GM19452 (cell line): Measurements from ENCODE around the gene SULF2.

Experiments
- ATAC-seq: cut with Tn5 transposase; IDR thresholded peaks from one replicate; pipeline ENCODE4 v1.9.1; 2021; ENCODE audit not compliant: unreplicated experiment

SULF2 gene

DNA sequence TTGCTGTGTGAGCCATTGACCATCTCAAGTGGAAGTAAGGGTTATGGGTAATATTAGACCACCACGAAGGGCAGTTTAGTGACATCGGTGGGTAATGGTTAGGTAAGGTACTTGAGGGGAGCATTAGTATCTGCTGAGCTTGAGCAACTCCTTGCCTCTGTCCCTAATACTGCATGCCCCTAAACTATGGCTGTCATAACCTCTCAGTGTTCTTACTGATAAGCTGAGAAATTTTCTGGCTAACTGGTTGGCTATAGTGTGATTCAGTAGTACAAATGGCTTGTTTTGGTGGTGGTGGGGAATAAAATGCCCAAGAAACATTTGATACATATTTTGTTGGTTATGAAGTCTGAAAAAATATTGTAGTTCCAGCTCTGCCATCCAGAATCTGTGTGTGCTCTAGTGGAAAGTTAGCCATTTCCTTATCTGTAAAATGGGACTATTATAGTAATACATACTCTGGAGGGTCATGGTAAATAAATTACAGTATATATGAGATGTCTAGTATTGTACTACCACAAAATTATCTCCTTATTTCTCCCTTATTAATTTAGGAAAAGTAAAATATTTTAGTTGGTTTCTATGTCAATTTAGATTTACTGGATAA is 170.5 kb downstream of the SULF2 start:
- ATAC-seq: no peak

GRCh38 chr20:47612670-47613069 is 172.6 kb downstream of the SULF2 start:
- no peak for ATAC-seq

DNA sequence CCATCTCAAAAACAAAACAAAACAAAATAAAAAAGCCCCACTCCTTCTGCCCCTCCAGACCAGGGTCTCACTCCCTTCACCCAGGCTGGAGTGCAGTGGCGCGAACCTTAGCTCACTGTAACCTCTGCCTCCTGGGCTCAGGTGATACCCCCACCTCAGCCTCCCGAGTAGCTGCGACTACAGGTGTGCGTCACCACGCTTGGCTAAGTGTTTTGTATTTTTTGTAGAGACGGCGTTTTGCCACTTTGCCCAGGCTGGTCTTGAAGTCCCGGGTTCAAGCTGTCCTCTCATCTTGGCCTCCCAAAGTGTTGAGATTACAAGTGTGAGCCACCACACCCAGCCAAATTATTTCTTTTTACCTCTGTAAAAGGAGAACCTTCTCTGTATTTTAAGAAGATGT is 173.5 kb downstream of the SULF2 start:
- ATAC-seq: no peak

GRCh38 chr20:47610945-47611250 is 174.4 kb downstream of the SULF2 start:
- no peak for ATAC-seq

- no peak for ATAC-seq
Observed at GRCh38 chr20:47610247-47610944, 174.9 kb downstream of the SULF2 start.

GRCh38 chr20:47609001-47609400 is 176.3 kb downstream of the SULF2 start:
- ATAC-seq: no peak
